GM21717 (cell line): ENCODE results near the gene AFAP1.

Source experiments
- ATAC-seq: cut with Tn5 transposase; IDR thresholded peaks from one replicate; pipeline ENCODE4 v1.9.1; 2021; ENCODE audit warnings: mild to moderate bottlenecking, moderate library complexity; ENCODE audit not compliant: unreplicated experiment

Gene AFAP1

GRCh38 chr4:7808752-7809151 is 130.9 kb downstream of the AFAP1 start:
- no peak for ATAC-seq

DNA sequence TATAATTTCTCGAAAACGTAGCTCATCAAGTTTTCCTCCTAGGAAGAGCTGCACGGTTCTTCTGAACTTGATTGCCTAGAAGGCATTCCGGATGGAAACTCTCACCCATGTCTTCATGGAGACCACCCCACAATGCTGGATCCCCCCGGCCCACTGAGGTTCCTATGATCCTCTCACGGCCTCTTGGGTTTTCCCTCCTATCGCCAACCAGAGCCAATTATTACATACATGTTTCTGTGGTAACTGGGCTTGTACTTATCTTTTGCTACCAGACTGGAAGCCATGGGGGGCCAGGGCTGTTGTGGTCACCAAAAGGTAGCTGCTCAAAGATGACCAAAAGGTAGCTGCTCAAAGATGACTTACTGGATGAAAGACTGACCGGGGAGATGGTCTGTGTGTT is 131.5 kb downstream of the AFAP1 start:
- no peak for ATAC-seq

- ATAC-seq = no peak
These were observed 132.2 kb downstream of the AFAP1 start for GRCh38 chr4:7807351-7807921.

GRCh38 chr4:7806338-7807090 is 133.1 kb downstream of the AFAP1 start:
- ATAC-seq = no peak

- no peak for ATAC-seq
These were observed 133.9 kb downstream of the AFAP1 start for GRCh38 chr4:7805533-7806337.

- ATAC-seq = no peak
These were observed 134.8 kb downstream of the AFAP1 start for GRCh38 chr4:7804756-7805385.

GRCh38 chr4:7803992-7804755 is 135.5 kb downstream of the AFAP1 start:
- no peak for ATAC-seq

DNA sequence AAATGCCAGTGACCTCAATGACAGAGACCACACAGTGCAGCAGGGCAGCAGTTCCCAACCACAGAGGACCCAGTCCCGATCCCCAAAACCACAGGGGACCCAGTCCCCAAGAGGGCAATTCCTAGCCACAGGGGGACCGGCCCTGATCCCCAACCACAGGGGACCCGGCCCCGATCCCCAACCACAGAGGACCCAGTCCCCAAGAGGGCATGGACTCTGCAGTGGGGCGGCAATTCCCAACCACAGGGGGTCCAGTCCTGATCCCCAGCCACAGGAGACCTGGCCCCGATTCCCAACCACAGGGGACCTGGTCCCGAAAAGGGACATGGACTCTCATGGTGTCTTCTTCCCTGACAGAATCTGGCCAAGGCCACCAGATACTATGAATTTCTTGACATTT is 136.3 kb downstream of the AFAP1 start:
- no peak for ATAC-seq

DNA sequence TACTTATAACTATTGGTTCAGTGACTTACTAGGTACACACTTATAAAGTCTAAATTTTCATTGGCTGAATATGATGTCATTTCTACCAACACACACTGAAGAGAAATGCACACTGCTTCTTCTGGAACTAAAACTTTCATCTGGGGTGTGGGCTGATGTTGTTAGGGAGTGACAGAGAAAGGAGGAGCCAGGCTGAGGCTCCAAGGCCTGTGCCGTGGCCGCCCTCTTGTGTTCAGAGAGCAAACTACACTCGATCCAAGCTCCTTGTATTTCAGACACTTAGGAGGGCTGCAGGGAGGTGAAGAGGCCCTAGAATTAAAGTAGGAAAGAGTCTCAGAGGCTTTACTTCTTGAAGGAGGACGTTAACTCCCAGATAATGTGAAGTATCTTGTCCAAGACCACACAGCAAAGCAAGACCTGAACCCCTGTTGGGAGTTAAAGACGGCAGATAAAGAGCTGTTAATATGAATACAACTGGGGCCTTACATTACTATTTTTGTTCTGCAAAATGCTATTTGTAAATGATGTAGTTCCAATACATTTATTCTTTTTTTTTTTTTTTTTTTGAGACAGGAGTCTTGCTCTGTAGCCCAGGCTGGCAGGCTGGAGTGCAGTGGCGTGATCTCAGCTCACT is 137.5 kb downstream of the AFAP1 start:
- peak; percentile 72 for ATAC-seq

DNA sequence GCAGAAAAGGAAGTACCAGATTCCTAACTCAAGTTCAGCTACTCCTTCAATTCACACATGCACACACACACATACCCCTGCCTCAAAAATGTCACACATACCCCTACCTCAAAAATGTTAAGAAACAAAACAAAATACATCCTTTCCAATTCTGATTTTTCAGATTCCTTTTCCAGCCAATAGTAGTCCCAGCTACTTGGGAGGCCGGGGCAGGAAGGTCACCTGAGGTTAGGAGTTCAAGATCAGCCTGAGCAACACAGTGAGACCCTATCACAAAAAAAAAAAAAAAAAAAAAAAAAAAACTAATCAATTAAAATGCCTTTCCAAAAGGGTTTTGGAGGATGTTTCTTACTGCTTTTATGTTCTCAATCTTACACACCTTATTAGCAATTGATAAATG is 138.0 kb downstream of the AFAP1 start:
- ATAC-seq = no peak

DNA sequence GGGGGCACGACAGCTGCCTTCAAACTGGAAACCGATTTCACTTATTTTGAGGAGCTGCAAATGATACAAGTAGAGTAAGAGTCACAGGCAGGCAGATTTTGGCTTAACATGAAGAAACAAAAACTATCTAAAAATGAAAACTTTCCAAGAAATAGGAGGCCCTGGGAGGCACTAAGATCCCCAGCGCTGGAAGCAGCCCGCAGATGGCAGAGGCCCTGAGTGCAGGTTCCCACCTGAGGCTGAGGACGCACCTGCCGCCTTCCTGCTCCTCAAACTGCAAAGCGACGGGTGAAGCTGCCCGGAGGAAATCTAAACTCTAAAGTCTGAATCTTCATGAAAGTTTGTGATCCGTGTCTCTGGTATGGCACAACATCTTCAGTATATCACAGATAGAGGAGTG is 138.7 kb downstream of the AFAP1 start:
- ATAC-seq = no peak

GRCh38 chr4:7800410-7800809 is 139.3 kb downstream of the AFAP1 start:
- ATAC-seq = no peak

- no peak for ATAC-seq
These were observed 139.9 kb downstream of the AFAP1 start for GRCh38 chr4:7799736-7800135.

DNA sequence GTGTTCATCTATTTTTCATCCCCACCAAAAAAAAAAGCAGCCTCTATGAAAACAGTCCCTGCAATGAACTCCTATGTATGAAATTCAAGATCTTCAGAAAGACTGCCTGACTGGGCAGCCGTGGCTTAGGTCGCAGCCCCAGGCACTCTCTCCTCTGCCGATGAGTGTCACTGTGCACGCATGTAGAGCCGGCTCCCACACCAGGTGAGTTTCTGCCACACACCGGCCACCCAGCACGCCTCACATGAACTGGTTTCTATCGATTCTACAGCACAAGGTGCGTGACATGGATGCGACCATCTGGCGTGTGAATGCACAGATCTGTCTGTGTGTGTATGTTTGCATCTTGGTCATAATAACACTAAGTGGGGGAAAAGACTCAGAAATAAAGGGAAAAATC is 140.4 kb downstream of the AFAP1 start:
- ATAC-seq = no peak

DNA sequence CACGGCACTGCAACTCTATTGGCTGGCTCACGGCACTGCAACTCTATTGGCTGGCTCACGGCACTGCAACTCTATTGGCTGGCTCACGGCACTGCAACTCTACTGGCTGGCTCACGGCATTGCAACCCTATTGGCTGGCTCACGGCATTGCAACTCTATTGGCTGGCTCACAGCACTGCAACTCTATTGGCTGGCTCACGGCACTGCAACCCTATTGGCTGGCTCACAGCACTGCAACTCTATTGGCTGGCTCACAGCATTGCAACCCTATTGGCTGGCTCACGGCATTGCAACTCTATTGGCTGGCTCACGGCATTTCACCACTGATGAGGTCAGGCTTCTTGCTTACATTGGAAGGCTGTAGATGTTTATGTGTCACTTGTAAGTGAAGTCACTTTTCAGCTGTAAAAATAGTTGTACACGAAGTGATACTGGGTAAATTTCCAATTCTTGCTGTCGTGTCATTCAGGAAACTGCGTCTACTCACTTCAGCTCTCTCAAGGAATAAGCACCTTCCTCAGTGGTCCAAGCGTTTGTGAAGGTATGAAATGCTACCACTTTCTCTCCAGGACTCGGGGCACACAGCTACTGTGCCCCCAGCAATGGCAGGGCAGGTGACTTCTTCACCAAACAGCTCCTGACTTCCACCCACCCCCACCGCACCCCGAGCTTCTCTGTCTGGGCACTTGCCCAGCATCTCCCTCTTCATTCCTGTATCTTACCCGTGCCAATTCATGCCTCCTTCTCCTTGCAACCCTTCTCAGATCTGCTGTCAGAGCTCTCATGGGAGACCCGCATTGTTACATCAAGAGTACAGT is 141.3 kb downstream of the AFAP1 start:
- ATAC-seq = no peak

GRCh38 chr4:7797330-7797729 is 142.3 kb downstream of the AFAP1 start:
- ATAC-seq = no peak

GRCh38 chr4:7795983-7796382 is 143.7 kb downstream of the AFAP1 start:
- ATAC-seq = no peak

DNA sequence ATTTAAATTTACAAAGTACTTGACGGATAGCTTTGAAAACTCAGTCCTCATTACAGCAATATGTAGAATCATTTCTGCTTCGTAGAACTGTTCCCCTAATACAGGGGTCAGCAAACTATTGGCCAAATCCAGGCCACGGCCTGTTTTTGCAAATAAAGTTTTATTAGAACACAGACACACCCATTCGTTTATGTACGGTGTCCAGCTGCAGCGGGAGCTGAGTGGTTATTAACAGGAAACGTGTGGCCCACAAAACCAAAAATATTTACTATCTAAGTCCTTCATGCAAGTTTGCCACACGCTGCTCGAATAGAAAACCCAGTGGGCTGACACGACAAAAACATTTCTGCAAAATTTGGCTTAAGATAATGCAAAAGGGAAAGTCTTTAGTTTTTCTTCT is 146.5 kb downstream of the AFAP1 start:
- no peak for ATAC-seq

DNA sequence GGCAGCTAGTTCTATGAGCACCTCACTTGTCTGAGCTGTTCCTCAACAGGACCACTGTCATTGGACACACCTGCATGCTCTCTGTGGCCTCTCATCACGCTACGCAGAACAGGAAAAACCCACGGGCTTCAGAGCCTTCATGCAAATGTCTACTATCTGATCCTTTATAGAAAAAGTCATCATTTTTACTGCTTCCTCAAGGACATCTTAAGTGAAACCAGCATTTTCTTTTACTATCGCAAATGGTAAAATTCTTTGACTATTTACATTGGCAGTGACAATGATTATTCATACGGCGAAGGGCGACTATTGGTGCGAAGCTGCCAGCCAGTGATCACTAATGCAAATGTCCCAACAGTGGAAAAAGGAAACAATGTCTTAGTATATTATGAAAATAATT is 147.0 kb downstream of the AFAP1 start:
- ATAC-seq = no peak

GRCh38 chr4:7790999-7791398 is 148.7 kb downstream of the AFAP1 start:
- no peak for ATAC-seq
